SJSA1 (cell line): Measurements from ENCODE around the gene TFF3. TPM values are rescaled to one million over a fixed set of nuclear protein-coding genes. Genes with fewer than 3 reads are reported as not detected.

Experiments used
- DNase-seq, 2 experiments: peaks; one replicate each; pipeline ENCODE4 v3.0.0-alpha.2; 2015 to 2020; ENCODE audit warnings: low spot score in 2 of 2, low read depth in 1 of 2
- H3K27ac ChIP-seq: fragments of 250-450 bp; sonication (Bioruptor Pico); 2 replicates; pipeline ENCODE4 v1.5.1; 2020; ENCODE audit warnings: mild to moderate bottlenecking, moderate library complexity
- H3K27me3 ChIP-seq: fragments of 250-450 bp; sonication (Bioruptor Pico); replicated peaks from 2 replicates; pipeline ENCODE4 v1.5.1; 2020; ENCODE audit warnings: mild to moderate bottlenecking, moderate library complexity
- H3K36me3 ChIP-seq: fragments of 250-450 bp; sonication (Bioruptor Pico); 2 replicates; pipeline ENCODE4 v1.5.1; 2020; ENCODE audit warnings: mild to moderate bottlenecking
- H3K4me1 ChIP-seq: fragments of 250-450 bp; sonication (Bioruptor Pico); replicated peaks from 2 replicates; pipeline ENCODE4 v1.6.1; 2021; ENCODE audit warnings: mild to moderate bottlenecking
- H3K4me3 ChIP-seq: fragments of 250-450 bp; sonication (Bioruptor Pico); 2 replicates; pipeline ENCODE4 v1.5.1; 2020; ENCODE audit warnings: mild to moderate bottlenecking
- H3K9me3 ChIP-seq: fragments of 250-450 bp; sonication (Bioruptor Pico); replicated peaks from 2 replicates; pipeline ENCODE4 v1.5.1; 2020; ENCODE audit warnings: mild to moderate bottlenecking
- total RNA-seq: library from RNA; depleted of rRNA; stranded (reverse); fragments of >200 nt; shearing (Covaris generic); gene quantifications from 2 replicates; pipeline ENCODE4 v1.2.3, GENCODE V29; 2014

Gene TFF3
- total RNA-seq, 1 experiment from 2014 or later: not detected

DNA sequence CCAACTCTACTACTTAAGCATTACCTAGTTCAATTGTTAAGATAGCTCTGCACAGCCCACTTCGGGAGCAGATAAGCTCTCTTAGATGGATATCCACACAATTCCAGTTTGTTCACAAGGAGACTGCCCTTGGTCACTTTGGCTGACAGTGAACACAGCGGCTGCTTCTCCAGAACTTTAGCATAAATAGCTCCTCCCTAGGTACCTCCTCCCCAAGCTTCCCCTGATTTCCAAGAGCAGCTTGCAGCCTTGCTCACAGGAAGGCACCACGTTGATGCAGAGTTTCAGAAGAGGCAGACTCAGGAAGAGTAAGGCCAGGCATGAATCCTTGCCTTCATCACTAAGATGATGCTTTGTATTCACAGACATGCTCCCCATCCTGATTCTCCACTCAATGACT is 24.7 kb downstream of the TFF3 start:
- peaks cover 30% of the 10 kb centered on the region for H3K4me1 ChIP-seq
- no peak overlapping the region for H3K27ac ChIP-seq
- no peaks in the 10 kb centered on the region for H3K36me3 ChIP-seq
- H3K9me3 ChIP-seq: no peaks in the 10 kb centered on the region
- no peak for DNase-seq
- H3K4me3 ChIP-seq: no peak overlapping the region
- H3K27me3 ChIP-seq: no peaks in the 10 kb centered on the region

DNA sequence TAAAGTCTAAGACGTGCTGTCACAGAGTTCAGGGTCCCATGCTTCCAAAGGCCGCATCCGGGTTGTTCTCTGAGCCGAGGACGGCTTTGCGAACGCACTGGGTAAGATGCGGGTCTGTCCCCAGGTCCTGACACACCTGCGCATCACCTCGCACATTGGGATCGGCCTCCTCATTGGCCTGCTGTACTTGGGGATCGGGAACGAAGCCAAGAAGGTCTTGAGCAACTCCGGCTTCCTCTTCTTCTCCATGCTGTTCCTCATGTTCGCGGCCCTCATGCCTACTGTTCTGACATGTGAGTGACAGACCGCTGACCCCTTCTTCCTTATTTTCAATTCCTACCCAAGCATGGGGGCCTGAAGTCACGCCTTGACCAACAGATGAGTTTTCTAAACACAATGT is 25.3 kb downstream of the TFF3 start:
- Histone ChIP-seq H3K27me3 (no peaks in the 10 kb centered on the region), H3K4me3 (no peak overlapping the region), H3K9me3 (no peaks in the 10 kb centered on the region), H3K27ac (no peak overlapping the region), H3K36me3 (no peaks in the 10 kb centered on the region), H3K4me1 (peaks cover 30% of the 10 kb centered on the region)
- no peak for DNase-seq

DNA sequence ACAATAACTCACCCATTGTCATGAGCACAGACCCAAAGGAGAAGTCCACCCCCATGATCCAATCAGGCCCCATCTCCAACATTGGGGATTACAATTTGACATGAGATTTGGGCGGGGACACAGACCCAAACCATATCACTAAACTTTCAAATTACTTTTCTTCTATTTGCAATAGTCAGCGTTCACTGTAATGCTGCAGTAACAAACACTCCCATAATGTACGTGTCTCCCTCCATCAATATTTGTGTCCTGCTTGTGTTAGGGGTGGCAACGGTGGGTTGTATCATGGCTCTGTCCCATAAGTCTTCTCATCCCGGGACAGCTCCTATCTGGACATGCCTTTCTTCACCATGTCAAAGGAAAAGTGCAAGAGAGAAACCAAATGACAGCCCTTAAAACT is 26.2 kb downstream of the TFF3 start:
- Histone ChIP-seq H3K4me3 (no peak overlapping the region), H3K4me1 (peaks cover 30% of the 10 kb centered on the region), H3K9me3 (no peaks in the 10 kb centered on the region), H3K27ac (peak overlapping the region; percentile 90), H3K27me3 (no peaks in the 10 kb centered on the region), H3K36me3 (no peaks in the 10 kb centered on the region)
- no peak for DNase-seq

DNA sequence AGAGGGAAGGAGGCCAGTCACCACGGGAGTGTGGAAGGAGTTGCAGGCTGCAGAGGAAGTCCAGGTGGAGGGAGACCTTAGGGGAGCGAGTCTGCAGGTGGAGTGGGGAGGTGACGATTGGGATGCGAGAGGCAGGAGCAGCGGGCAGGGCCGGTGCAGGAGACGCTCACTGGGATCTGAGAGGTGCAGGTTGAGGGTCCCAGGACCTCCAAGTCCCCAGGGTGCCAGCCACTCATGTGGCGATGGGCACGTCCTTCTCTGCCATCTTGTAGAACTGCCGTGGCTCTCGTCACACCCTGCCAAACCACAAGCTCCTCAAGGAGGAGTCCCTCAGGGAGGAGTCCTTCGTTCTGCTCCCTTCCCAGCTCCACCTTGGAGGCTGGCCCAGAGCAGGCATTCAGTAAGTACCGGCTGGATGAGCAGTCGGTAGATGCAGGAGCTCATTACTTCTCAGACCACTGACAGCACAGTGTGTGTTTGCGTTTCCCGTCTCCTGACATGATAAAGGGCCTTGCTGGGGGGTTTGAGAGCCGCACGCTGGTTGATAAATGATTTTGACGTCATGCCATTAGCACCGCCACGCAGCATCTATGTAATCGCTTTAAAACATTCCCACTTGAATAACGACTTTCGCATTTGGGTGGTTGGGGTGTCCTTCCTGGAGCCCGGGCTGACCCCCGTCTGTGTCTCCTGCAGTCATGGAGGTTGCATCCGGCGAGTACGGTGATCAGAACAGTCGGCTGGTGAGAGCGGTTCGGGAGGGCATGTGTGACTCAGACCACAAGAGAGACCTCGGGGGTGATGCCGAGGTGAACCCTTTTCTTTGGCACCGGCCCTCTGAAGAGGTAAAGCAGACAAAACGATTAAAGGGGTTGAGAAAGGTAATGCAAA is 27.8 kb downstream of the TFF3 start:
- peaks cover 3% of the 10 kb centered on the region; the same call in 1 of the 2 replicates for H3K36me3 ChIP-seq
- no peaks in the 10 kb centered on the region for H3K9me3 ChIP-seq
- no peak overlapping the region for H3K4me3 ChIP-seq
- peak in 1 of 2 experiments; percentile 68 for DNase-seq
- peaks cover 30% of the 10 kb centered on the region for H3K4me1 ChIP-seq
- no peaks in the 10 kb centered on the region for H3K27me3 ChIP-seq
- H3K27ac ChIP-seq: peak overlapping the region; percentile 90

DNA sequence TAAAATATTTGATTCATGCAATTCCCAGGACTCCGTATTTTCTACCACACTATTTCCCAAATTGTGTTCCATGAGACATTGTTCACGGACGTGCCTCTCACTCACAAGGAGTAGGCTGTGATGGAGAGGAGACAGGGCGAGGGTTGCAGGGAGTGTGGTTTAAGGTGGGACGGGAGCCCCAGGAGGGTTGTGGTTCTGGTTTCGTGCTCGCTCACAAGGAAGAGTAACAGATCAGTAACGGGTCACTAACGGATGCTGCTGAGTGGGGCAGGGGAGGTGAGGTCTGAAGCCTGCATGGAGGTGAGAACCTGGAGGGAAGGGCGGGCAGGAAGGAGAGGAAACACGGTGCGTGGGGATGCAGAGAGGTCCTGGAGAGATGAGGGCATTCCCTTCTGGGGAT is 28.8 kb downstream of the TFF3 start:
- Histone ChIP-seq H3K27ac (no peak overlapping the region), H3K9me3 (no peaks in the 10 kb centered on the region), H3K4me3 (no peak overlapping the region), H3K4me1 (peaks cover 32% of the 10 kb centered on the region), H3K27me3 (no peaks in the 10 kb centered on the region), H3K36me3 (peaks cover 4% of the 10 kb centered on the region; the same call in 1 of the 2 replicates)
- DNase-seq: no peak

DNA sequence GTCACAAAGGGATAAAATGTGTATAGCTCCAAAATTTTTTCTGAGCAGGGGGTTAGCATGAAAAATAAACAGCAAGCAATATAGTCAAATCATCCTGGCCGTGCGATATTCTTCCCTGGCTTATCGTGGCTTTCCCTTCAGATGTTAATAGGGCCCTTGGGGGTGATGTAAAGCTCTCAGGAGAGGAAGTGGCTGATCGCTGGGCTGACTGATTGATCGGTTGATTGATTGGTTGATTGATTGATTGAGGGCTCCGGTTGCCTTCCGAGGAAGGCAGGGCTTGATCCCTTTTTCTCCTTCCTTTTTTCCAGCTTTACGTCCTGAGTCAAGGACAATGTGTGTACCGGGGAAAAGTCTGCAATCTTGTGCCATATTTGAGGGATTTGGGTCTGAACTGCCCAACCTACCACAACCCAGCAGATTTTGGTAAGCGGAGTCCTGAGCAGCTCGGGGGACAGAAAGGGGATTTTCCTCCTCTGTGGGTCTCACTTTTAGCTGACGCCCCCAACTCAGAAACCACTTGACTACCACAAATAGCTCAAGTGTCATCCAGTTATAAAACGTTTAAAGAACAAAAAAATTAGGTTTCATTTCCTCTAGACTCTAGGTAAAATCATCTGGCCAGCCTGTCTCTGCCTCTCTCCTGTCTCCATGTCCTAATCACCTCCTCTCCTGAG is 29.5 kb downstream of the TFF3 start:
- H3K27ac ChIP-seq: no peak overlapping the region
- H3K9me3 ChIP-seq: no peaks in the 10 kb centered on the region
- no peak overlapping the region for H3K4me3 ChIP-seq
- no peaks in the 10 kb centered on the region for H3K27me3 ChIP-seq
- H3K36me3 ChIP-seq: peaks cover 4% of the 10 kb centered on the region; the same call in 1 of the 2 replicates
- no peak for DNase-seq
- peaks cover 39% of the 10 kb centered on the region for H3K4me1 ChIP-seq

DNA sequence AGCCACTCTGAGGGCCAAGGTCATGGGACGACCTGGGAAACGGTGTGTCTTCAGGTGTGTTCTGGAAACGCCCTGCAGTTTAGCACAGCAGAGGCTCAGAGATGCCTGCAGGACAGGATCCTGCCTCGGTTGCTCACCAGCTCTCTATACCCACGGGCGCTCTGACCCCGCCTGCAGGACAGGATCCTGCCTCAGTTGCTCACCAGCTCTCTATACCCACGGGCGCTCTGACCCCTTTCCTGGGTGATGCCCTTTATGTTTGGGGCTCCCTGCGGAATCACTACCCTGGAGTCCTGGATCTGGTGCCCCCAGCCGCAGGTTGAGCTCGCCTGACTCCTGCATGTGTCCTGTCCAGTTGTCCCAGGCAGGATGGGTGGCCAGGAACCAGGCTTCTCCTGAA is 32.5 kb downstream of the TFF3 start:
- peaks cover 54% of the 10 kb centered on the region for H3K4me1 ChIP-seq
- H3K9me3 ChIP-seq: no peaks in the 10 kb centered on the region
- no peak overlapping the region for H3K27ac ChIP-seq
- peaks cover 6% of the 10 kb centered on the region; the same call in 1 of the 2 replicates for H3K36me3 ChIP-seq
- no peaks in the 10 kb centered on the region for H3K27me3 ChIP-seq
- no peak overlapping the region for H3K4me3 ChIP-seq
- DNase-seq: no peak

DNA sequence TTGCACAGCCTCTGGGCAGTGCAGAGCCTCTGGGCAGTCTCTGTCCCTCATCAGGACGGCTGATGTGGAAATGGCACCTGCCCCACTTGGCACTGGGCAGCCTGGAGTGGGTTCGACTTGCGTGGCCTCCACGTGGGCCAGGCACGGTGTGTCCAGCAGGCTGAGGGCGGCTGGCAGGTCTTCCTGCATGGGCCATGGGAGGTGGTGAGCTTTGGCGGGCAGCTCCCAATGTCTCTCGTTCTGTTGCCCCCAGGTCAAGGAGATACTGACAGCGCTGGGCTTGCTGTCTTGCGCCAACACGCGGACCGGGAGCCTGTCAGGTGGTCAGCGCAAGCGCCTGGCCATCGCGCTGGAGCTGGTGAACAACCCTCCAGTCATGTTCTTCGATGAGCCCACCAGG is 33.2 kb downstream of the TFF3 start:
- DNase-seq: no peak
- Histone ChIP-seq H3K4me1 (peaks cover 54% of the 10 kb centered on the region), H3K9me3 (no peaks in the 10 kb centered on the region), H3K27me3 (no peaks in the 10 kb centered on the region), H3K4me3 (no peak overlapping the region), H3K27ac (no peak overlapping the region), H3K36me3 (peaks cover 6% of the 10 kb centered on the region; the same call in 1 of the 2 replicates)

DNA sequence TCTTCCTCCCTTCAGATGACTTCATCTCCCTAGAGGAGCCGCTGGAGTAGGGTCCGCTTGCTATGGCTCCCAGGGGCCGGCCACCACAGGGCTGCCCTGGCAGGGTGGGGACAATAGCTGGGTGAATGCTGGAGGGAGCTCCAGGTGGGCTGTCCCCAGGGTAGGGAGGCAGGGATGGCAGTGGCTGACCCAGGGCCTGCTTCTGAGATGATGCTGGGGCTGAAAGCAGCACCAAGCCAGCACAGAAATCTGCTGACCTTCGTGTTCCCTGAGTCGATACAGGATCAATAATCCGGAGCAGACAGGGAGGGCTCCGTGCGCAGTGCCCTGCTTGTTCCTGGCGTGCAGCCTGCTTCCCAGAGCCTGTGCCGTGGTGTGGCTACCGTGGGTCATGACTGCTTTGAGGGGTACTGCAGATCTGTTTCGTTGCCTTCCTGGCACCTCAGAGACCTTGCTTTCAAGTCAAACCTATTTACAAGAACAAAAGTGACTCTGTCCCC is 34.0 kb downstream of the TFF3 start:
- no peak for DNase-seq

DNA sequence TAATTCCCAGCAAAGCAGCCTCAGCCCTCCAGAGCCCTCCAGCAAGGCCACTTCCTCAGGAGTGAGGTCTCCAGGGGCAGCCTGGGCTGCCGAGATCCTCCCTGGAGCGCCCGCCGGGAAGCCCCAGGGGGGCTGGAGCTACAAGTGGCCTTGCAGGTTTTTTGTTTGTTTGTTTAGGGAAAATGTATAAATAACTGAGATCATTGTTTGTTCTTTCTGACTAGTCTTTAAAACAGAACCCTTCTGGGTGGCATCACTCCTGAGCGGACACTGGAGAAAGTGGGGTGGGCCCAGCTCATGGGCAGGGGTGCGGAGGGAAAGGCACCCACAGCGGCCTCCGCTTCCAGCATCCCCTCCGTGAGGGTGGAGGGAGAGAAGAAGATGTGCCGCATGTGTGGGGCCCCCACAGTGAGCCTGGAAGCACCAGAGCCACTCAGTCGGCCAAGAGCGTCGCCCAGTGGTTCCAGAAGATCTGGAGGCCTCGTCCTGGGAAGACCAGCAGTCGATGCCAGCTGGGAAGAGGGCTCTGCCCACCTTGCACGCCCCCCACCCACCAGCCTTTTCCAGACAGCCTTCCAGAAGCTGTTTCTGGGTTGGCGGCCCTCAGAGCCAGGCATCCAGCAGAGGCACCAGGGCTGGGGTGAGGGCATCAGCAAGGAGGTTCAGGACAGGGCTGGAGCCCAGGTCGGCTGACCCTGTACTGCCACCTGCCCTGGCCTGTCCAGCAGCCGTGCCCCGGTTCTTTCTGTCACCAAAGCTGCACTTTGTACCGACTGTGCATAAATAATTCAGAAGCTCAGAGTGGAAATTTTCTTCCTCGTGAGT is 34.6 kb downstream of the TFF3 start:
- Histone ChIP-seq H3K36me3 (peaks cover 6% of the 10 kb centered on the region; the same call in 1 of the 2 replicates), H3K9me3 (no peaks in the 10 kb centered on the region), H3K4me3 (no peak overlapping the region), H3K27me3 (no peaks in the 10 kb centered on the region), H3K27ac (peak overlapping the region; percentile 60), H3K4me1 (peaks cover 53% of the 10 kb centered on the region)
- DNase-seq: peak; percentile 86 to 93

More for the DNA sequence above, 34.0 kb downstream of the TFF3 start:
- Histone ChIP-seq H3K27me3 (no peaks in the 10 kb centered on the region), H3K4me1 (peaks cover 53% of the 10 kb centered on the region), H3K4me3 (no peak overlapping the region), H3K36me3 (peaks cover 6% of the 10 kb centered on the region; the same call in 1 of the 2 replicates), H3K27ac (peak overlapping the region; percentile 60; the same call in 1 of the 2 replicates), H3K9me3 (no peaks in the 10 kb centered on the region)

DNA sequence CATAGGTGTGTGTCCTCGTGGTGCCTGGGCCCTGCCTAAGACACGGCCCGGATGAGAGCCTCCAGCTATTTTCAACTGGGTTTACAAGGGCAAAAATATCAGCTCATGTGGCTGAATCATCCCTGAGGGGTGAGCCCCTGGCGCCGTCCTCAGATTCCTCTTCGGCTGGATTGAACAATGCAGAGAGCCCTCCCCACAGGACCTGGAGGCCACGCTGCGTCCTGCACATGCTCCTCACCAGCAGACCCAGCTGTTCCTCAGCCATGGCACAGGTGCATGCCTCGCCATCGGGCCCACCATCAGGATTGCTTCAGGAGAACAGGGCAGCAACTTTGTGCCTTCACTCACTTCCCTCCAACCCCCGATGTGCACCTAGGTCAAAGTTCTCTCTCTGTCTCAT is 35.3 kb downstream of the TFF3 start:
- Histone ChIP-seq H3K4me3 (no peak overlapping the region), H3K4me1 (peaks cover 53% of the 10 kb centered on the region)
- peak; percentile 85 to 89 for DNase-seq

DNA sequence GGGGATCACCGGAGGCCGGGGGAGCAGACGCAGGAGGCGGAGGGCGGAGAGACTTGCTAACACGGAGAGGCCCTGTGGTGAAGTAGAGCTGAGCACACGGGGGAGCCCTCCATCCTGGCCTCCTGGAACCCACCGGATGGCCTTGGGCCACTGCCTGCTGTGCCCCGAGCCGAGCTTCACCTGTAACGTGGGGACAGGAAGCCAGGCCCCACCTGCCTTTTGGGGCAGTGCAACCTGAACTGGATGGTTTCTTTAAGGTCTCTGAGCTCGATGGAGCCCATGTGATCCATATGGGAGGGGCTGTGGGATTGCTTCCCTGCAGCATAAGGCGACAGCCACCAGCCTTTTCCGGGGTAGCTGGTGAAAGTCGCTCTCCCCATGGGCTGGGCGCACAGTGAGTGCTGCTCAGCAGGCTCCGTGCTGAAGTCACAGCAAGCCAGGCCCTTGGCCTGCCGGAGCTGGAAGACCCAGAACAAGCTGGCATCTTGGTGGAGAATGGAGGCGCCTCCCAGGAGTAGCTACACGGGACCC is 35.8 kb downstream of the TFF3 start:
- H3K27ac ChIP-seq: peak overlapping the region; percentile 60
- H3K4me3 ChIP-seq: no peak overlapping the region
- H3K4me1 ChIP-seq: peaks cover 53% of the 10 kb centered on the region
- DNase-seq: no peak
- no peaks in the 10 kb centered on the region for H3K9me3 ChIP-seq
- H3K36me3 ChIP-seq: peaks cover 6% of the 10 kb centered on the region; the same call in 1 of the 2 replicates
- H3K27me3 ChIP-seq: no peaks in the 10 kb centered on the region

More for the DNA sequence above, 35.3 kb downstream of the TFF3 start:
- peak overlapping the region; percentile 60 for H3K27ac ChIP-seq
- H3K27me3 ChIP-seq: no peaks in the 10 kb centered on the region
- H3K9me3 ChIP-seq: no peaks in the 10 kb centered on the region
- peaks cover 6% of the 10 kb centered on the region; the same call in 1 of the 2 replicates for H3K36me3 ChIP-seq
